ENCODE data around the gene IRS2. TPM values are rescaled to one million over a fixed set of nuclear protein-coding genes. Genes with fewer than 3 reads are reported as not detected.

The IRS2 gene
- total and polyA plus RNA-seq, 2 donors (not counting 3 experiments of a cell fraction or from before 2014, with no cell fraction given): 1.6 to 4.4 TPM

DNA sequence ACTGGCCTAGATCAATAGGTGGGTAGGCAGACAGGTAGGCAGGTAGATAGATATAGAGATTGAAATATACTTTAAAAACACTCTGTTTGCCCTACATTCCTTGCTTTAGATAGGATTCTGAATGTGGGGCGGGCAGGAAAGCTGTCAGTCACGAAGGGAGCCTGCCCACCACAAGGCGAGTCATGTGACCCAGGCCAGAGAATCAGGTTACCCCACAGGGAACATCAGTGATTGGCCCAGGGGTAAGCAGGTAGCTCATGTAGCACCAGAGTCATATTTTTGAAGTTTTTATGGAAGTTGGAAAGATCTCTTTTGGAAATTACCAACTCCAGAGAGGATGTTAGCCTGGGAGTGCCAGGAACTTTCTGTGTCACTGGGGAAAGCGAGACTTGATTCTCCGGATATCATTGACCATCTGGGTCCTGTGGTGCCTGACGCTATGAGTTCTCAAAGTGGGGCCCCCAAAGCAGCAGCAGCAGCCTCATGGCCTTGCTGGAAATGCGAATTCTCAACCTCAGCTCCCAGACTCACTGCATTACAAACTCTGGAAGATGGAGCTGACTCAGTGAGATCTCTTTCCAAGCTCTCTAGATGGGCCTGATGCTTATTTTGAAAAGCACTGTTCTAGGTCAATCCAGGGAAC lies 60.3 kb downstream of the IRS2 start:
- Histone ChIP-seq H3K9me3 (replicated peaks; ENCODE audit: control insufficient read depth, insufficient read depth, low read length) (no peaks in the 10 kb centered on the region), H3K36me3 (ENCODE audit: control insufficient read depth in 2 of 2, extremely low read depth in 1 of 2, insufficient read depth in 2 of 2, low read length in 2 of 2) (no peaks in the 10 kb centered on the region), H3K4me2 (ENCODE audit: insufficient read depth, low read length) (no peak overlapping the region), H3K79me2 (ENCODE audit: control insufficient read depth, insufficient read depth, low read length) (no peaks in the 10 kb centered on the region), H3K4me3 (replicated peaks in 1 of 3; ENCODE audit: insufficient read depth in 1 of 3, low read depth in 1 of 3, low read length in 3 of 3) (no peak overlapping the region), H3K27me3 (ENCODE audit: control insufficient read depth in 2 of 2, insufficient read depth in 2 of 2, low read length in 2 of 2) (peaks cover 2 to 3% of the 10 kb centered on the region in 2 experiments), H2AFZ (ENCODE audit: low read depth, low read length) (no peak overlapping the region), H3K9me1 (replicated peaks; ENCODE audit: control insufficient read depth, extremely low read depth, insufficient read depth, low read length) (no peaks in the 10 kb centered on the region), H3K4me1 (ENCODE audit: control insufficient read depth, extremely low read depth, insufficient read depth, low read length) (no peaks in the 10 kb centered on the region), H4K20me1 (replicated peaks; ENCODE audit: control insufficient read depth, extremely low read depth, insufficient read depth, low read length) (no peaks in the 10 kb centered on the region), H3K27ac (ENCODE audit: insufficient read depth, low read depth, low read length) (no peak overlapping the region), H3K9ac (replicated peaks; ENCODE audit: extremely low read depth, insufficient read depth, low read length) (no peak overlapping the region)
- BruUV-seq (replicated peaks): no TSS peak
- intact Hi-C loops (cut with micrococcal nuclease) (no loop called here), dilution Hi-C loops (cut with MboI; ENCODE audit: extremely low pct_ligation_motif_present, low sequenced_read_pairs) (no loop called here)
- ChIA-PET POLR2A (no interaction called here), CTCF (no interaction called here)
- DNase-seq (ENCODE audit: low read depth, low spot score) (no peak), FAIRE-seq (no peak)
- TF ChIP-seq FOS (IDR thresholded peaks at IDR 0.05; ENCODE audit: borderline replicate concordance, insufficient read depth, low read length) (no peak), JUN (IDR thresholded peaks at IDR 0.05; ENCODE audit: borderline replicate concordance, insufficient read depth, insufficient read length, low read depth) (no peak), POLR2A (IDR thresholded peaks at IDR 0.05; ENCODE audit: low read depth, low read length) (no peak), MYC (IDR thresholded peaks at IDR 0.05; ENCODE audit: low read depth, low read length) (no peak), POLR2AphosphoS5 (IDR thresholded peaks at IDR 0.05; ENCODE audit: insufficient read depth, low read depth, low read length) (no peak), GATA2 (IDR thresholded peaks at IDR 0.05; ENCODE audit: insufficient read depth, insufficient read length, low read depth, low read length) (no peak), EZH2 (IDR thresholded peaks at IDR 0.05; ENCODE audit: borderline replicate concordance, low read depth, low read length, severe bottlenecking) (no peak)
- TF ChIP-seq, protein P1, sequence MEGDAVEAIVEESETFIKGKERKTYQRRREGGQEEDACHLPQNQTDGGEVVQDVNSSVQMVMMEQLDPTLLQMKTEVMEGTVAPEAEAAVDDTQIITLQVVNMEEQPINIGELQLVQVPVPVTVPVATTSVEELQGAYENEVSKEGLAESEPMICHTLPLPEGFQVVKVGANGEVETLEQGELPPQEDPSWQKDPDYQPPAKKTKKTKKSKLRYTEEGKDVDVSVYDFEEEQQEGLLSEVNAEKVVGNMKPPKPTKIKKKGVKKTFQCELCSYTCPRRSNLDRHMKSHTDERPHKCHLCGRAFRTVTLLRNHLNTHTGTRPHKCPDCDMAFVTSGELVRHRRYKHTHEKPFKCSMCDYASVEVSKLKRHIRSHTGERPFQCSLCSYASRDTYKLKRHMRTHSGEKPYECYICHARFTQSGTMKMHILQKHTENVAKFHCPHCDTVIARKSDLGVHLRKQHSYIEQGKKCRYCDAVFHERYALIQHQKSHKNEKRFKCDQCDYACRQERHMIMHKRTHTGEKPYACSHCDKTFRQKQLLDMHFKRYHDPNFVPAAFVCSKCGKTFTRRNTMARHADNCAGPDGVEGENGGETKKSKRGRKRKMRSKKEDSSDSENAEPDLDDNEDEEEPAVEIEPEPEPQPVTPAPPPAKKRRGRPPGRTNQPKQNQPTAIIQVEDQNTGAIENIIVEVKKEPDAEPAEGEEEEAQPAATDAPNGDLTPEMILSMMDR (IDR thresholded peaks at IDR 0.05; ENCODE audit: extremely low read depth in 1 of 2, insufficient read depth in 1 of 2, low read depth in 1 of 2, low read length in 2 of 2): no peak
- TF ChIP-seq, protein P2, sequence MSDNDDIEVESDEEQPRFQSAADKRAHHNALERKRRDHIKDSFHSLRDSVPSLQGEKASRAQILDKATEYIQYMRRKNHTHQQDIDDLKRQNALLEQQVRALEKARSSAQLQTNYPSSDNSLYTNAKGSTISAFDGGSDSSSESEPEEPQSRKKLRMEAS (IDR thresholded peaks at IDR 0.05; ENCODE audit: insufficient read depth, insufficient read length): no peak
